Measurements from ENCODE around the gene MAGT1.

DNA sequence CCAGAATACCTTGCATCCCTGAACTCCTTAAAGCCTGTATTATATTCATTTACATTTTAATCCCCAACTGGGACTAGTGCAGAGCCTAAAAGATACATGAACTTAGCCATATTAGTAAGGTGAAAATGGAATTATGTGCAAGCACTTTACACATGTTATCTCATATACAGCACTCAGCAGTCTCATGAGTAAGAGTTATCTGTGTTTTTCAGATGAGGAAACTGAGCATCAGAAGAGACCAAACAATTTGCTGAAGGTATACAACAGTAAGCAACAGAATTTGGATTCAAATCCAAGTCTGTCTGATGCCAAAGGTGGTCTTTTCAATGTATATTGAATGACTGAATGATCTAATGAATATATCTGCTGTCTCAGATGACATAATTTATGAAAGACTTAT is 27.6 kb upstream of the MAGT1 start:
- TF ChIP-seq, protein P1, sequence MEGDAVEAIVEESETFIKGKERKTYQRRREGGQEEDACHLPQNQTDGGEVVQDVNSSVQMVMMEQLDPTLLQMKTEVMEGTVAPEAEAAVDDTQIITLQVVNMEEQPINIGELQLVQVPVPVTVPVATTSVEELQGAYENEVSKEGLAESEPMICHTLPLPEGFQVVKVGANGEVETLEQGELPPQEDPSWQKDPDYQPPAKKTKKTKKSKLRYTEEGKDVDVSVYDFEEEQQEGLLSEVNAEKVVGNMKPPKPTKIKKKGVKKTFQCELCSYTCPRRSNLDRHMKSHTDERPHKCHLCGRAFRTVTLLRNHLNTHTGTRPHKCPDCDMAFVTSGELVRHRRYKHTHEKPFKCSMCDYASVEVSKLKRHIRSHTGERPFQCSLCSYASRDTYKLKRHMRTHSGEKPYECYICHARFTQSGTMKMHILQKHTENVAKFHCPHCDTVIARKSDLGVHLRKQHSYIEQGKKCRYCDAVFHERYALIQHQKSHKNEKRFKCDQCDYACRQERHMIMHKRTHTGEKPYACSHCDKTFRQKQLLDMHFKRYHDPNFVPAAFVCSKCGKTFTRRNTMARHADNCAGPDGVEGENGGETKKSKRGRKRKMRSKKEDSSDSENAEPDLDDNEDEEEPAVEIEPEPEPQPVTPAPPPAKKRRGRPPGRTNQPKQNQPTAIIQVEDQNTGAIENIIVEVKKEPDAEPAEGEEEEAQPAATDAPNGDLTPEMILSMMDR (IDR thresholded peaks at IDR 0.05) = no peak
- TF ChIP-seq POLR2A (IDR thresholded peaks at IDR 0.05) = no peak

Measured in body of pancreas (tissue), 4 donors.